HG03159 (cell line): Measurements from ENCODE around the gene ELAC2.

ENCODE experiments used
- ATAC-seq: cut with Tn5 transposase; IDR thresholded peaks from one replicate; pipeline ENCODE4 v1.9.1; 2021; ENCODE audit warnings: mild to moderate bottlenecking, moderate library complexity; ENCODE audit not compliant: unreplicated experiment

ELAC2 gene, protein sequence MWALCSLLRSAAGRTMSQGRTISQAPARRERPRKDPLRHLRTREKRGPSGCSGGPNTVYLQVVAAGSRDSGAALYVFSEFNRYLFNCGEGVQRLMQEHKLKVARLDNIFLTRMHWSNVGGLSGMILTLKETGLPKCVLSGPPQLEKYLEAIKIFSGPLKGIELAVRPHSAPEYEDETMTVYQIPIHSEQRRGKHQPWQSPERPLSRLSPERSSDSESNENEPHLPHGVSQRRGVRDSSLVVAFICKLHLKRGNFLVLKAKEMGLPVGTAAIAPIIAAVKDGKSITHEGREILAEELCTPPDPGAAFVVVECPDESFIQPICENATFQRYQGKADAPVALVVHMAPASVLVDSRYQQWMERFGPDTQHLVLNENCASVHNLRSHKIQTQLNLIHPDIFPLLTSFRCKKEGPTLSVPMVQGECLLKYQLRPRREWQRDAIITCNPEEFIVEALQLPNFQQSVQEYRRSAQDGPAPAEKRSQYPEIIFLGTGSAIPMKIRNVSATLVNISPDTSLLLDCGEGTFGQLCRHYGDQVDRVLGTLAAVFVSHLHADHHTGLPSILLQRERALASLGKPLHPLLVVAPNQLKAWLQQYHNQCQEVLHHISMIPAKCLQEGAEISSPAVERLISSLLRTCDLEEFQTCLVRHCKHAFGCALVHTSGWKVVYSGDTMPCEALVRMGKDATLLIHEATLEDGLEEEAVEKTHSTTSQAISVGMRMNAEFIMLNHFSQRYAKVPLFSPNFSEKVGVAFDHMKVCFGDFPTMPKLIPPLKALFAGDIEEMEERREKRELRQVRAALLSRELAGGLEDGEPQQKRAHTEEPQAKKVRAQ

DNA sequence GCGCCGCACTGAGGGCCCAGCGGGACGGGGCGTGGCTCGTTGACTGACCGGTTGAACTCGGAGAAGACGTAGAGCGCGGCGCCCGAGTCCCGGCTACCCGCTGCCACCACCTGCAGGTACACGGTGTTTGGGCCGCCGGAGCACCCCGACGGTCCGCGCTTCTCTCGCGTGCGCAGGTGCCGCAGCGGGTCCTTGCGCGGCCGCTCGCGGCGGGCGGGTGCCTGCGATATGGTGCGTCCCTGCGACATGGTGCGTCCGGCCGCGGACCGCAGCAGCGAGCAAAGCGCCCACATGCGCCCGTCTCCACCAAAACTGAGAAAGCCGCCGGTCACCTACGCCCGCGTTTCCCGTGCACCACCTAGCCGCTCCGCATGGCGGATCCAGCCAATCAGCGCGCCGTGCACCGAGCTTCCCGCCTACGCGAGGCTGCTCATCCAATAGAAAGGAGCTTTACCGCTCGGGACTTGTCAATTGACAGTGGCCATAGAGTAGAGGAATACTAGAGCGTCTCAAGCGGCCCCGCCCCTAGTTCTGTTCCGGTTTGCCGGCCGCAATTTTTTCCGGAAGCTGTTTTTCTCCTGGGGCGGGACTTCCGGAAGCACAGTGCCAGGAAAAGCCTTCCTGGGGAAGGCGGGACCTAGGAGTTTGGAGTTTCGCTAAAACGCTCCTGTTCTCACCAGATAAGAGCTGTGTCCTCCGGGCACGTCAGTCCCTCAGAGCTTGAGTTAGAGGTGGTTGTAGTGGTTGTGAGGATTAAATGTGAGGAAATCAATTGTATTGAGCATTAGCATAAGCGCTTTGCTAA, at the start of gene ELAC2:
TSS of gene ELAC2 (minus strand) at position 373 of the 805 bp plus-strand sequence. CDS start at position 293, 80 bp downstream.
- ATAC-seq, result peak; percentile 98

DNA sequence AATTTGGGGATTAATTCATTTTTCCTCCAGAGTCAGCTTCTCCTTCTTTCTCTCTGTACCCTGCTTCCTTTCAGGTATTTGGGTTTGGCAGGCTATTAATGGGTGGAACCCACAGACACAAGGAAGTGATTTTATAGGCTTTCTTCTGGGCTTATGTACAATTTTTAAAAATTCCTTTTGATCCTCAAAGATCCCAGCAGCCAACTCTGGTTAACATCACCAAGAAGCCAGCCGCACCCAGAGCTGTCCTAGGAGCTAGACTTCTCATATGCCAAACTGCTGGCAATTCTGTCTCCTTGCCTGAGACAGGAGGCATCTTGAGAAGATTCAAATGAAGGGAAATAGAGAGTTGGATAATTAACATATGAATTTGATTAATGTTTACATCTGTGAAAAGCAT, 47.2 kb upstream of the ELAC2 start:
- ATAC-seq, result no peak

DNA sequence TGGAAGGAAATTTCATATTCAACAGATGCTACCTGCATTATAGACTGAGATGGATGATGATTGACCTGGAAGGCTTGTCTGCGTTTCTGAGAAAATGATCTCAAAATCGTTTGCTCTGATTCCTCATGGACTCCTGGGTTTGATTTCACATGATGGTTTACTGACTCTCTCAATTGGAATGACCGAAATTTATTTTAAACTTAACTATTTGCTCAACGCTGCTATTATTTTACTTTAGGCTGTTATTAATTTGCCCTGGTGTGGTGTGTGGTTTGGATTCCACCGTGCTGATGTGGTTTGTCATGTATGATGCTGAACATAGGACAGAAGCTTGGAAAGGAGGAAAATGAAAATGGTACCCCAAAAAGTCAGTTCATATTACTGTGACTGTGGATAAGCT, 37.3 kb upstream of the ELAC2 start:
- ATAC-seq, result no peak

DNA sequence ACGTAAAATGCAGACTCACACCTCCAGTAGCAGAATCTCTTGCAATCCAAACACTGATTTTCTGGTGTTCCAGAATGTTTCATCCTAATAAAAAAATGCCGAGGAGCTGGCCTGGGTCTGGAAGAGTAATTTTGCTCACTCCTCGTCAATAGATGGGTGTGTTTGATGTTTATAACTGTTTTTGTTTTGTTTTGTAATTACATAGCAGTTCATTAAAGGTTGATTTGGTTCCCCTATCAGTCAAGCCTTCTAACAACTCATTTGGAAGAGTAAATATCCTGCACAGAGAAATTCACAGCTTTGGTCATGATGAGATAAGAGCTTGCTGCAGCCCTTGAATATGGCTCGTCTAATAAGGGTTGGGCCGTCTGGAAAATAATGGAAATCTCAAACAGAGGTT, 36.8 kb upstream of the ELAC2 start:
- no peak for ATAC-seq

DNA sequence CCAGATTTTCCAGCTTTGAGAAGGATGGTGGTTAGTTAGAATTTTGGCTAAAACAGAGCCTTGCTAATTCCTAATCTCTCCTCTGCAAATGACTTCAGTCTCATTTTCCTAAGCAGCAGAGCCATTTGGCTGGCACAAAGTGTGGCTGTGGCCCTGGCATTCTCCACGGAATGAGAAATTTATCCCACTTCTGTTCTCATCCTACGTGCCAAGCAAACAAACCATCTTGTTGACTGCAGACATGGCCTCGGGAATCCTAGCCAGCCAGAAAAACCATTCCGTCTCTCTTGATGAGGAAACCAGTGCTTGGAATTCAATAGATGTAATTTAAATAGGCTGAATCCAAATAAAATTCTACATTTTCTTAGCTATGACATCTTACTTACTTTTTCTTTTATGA, 34.1 kb upstream of the ELAC2 start:
- ATAC-seq, result no peak

DNA sequence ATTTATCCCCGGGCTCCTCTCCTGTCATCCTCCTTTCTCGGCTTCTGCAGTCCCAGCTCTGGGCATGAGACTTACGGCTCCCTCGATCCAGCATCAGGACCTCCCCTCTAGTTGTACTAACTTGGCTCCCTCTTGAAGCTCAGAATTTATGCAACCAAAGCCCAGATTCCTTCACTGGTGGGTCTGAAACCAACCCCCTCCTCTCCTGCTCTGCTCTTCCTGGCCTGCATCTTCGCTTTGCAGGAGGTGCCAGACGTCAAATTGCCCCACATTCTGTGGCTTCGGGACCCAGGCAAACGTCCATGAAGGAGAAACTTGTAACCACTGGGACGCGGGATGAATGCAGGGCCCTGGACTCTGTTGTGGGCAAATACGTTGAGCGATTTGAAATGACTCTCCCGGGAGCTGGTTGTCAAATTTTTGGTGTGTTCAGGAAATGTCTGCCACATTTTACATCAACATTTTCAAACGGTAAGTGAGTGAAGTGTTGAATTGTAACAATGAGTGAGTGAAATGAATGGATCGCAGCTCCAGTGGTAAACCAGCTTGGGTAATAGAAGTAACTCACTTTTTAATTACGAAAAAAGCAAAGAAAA, 29.3 kb upstream of the ELAC2 start:
- ATAC-seq, result no peak

DNA sequence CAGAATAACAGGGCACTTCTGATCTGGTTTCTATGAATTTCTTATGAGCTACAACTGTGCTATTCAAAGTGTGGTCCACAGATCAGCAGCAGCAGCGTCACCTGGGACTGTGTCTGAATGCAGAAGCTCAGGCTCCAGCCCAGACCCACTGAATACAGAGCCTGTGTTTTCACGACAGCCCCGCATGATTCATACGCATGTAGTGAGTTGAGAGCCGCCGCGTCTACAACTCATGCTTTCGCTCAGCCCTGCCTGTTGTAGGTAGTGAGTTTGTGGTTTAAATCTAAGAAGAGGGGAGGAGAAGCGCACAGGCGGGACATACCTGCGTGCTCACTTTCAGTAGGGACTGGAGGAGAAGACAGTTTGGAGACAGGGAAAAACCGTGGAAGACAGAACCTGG, 28.5 kb upstream of the ELAC2 start:
- no peak for ATAC-seq

DNA sequence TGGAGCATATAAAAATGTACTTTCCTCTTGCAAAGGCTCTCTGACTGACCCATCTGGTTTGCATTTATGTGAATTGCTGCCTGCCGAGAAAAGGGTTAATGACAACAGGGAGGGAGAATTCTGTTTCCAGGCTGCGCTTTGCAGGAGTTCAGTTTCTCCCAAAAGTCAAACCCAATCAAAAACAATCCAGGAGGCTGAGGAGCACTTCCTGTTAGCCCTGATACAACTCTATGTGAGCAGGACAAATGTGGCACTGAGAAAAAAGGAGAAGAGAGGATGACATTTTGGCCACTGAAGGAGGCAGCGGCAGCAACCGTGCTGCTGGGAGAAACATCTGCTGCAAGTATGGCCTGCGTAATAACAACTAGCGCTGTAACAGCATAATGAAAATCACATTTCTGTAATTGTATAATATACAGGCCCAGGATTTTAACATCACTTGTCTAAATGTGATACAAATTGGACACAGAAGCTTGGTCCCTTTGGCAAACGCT, 26.8 kb upstream of the ELAC2 start:
- no peak for ATAC-seq

DNA sequence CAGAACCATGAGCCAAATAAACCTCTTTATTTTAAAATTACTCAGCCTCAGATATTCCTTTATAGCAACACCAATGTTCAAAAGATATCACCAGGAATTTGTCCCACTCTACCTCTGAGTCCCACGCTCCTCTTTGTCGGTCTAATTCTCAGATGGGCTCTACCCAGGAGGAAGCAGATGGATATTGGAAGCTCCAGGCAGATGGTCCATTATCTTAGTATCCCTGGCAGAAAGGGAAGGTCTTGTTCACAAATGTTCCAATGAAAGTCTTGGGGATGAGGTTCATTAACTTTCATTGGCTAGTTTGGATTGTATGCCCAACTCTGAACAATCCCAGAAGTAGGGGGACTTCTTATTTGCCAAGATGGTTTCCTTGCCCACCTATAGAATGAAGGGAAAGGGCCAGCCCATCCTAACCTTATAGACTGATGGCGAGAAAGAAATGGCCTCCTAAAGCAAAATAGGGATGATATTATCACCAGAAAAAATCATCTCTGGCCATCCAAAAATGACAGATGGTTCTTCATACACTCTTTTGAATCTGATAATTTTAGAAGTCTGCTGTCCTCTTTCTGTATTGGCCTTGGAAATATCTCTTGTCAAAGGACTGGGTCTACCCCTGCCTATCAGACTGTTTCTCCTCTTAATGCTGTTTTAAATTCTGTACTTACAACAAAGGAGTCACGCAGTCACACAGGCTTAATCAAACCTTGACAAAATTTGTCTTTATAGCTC, 21.3 kb upstream of the ELAC2 start:
- ATAC-seq, result no peak

DNA sequence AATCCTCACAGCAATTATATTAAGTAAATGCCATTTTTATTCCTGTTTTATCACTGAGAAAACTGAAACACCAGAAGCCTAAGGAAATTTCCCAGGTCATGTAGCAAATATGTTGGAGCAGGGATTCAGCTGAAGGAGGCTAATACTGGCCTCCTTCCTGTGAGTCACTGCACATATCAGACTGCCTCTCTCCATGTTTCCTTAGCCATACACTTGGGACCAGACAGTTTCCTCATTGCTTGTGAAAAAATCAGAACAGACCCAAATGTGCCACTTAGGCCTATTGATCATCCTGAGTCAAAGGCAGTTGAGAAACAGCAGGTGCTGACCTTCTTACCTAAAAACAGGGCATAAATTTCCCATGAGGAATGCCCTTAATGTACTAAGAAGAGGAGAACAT, 18.9 kb upstream of the ELAC2 start:
- no peak for ATAC-seq

DNA sequence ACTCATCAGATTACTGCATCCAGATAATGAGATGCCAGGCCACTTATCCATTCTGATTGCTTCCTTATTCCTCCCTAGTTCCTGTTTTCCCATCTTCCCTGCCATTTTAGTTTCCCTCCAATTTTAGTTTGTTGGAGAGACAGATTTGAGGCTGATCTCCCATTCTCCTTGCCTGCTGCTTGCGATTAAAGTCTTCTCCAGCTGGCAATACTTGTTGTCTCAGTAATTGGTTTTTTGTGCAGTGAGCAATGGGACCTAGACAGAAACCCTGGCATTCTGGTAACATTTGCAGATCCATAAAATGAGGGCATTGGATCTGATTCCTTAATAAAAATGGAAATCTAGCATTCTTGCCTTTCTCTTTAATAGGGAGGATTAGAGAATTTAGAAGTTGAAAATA, 17.6 kb upstream of the ELAC2 start:
- ATAC-seq, result no peak

DNA sequence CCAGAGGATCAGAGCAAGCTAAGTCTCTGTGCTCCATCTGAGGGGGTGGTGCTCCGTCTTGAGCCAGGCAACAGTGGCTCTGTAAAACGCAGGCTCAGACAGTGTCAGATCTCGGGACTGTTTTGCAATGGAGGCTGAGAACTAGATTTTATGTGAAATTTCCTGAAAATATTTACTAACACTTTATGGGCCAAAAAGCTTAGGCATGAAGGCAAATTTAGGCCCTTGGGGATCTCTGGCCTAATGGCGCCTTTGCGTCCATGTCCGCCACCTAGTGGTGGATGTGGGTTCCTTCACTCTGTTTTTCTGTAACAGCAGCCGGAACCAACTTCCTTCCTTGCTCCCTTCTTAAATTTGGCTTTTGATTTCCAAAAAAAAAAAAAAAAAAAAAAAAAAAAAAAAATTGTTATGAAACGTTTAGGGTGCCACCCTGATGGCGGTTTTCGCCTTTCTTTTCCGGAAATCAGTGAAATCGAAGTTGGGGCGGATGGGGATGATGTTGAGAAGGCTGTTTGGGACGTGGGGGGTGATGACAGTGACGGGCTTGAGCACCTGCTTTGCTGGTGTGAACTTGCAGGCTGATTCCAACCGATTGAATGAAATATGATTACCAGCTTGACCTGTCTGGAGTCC, 14.0 kb upstream of the ELAC2 start:
- peak; percentile 80 for ATAC-seq

DNA sequence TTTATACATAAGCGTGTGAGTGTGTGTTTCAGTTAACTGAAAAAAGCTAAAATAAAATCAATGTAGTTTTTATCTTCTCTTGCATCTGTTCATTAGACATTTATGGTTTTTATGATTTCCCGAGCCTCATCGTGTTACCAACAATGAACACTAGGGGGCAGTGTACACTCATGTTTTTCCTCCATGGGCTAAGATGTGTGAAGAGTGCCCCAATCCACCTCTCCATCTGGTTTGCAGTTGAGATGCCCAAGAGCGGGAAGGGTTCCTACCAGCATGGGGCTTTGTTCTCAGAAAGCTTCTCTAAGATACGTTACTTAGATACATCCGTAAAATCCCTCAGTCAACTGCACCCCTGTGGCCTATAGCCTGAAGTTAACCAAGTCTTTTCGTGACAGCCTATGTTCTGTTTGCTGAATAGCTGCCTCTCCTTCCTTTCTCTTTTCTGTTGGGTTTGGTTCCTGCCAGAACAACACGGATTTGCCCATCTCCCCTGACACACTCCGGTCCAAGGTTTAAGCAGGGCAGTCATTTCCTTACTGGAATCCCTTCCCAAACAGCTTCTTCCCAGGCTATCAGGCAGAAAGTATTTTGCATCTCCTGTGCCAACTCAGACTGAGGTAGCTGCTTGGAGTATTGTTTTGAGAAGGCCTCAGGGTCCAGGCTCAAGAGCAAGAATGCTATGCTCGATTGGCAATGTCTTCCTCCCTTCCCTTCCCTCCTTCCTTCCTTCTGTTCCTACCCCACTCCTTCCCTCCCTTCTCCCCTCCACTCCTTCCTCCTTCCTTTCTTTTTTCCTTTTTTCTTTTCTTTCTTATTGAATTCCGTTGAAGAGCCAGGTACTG, 12.9 kb upstream of the ELAC2 start:
- no peak for ATAC-seq

DNA sequence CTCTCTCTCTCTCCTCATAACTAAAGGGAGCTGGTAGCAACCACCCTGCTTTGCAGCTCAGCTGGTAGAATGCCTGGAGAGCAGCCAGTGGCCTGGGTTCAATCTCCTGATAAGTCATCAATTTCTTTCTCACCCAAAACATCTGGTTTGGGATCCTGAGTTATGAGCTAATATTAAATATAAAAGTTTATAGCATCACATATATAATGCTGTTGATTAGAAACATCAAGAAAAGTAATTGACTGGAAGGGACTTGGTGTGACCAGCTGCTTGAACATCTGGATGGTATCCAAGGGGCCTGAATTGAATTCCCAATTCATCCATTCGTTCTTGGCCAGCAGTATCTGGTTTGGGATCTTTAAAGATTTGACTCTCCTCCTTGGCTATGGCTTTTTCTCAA, 12.2 kb upstream of the ELAC2 start:
- ATAC-seq, result no peak

DNA sequence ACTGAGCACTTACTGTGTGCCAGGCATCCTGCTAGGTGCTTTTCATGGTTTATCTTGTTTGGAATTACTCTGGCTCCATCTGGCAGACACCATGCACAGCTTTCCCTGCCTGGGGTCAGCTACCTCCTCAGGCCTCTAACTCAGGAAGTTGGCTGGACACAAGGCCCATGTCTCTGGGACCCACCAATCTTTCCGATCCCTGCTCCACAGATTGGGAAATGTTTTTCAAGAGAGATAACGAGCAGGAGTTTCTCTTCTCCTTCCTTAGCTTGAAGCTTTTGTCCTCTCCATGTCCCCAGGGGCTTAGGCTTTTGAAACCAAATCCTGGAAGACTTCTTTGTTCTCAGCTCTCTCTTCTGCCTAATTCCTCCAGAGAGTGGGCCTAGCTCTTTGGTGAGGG, 11.5 kb upstream of the ELAC2 start:
- no peak for ATAC-seq

DNA sequence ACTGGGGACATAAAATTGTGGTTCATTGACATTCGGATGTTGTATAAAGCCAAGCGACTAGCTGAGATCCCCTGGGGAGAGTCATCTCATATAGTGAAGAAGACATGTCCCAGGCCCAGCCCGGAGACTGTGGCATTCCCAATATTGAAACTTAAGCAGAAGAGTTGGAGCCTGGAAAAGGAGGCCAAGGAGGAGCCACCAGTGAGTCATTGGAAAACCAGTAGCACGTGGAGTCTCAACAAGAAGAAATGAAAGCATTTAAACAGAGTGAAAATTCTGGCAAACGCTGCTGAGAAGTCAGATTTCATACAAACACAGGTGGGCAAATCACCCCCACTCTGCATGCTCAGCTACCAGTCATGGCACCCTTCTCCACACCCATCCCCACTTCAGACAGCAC, 9.4 kb upstream of the ELAC2 start:
- no peak for ATAC-seq

DNA sequence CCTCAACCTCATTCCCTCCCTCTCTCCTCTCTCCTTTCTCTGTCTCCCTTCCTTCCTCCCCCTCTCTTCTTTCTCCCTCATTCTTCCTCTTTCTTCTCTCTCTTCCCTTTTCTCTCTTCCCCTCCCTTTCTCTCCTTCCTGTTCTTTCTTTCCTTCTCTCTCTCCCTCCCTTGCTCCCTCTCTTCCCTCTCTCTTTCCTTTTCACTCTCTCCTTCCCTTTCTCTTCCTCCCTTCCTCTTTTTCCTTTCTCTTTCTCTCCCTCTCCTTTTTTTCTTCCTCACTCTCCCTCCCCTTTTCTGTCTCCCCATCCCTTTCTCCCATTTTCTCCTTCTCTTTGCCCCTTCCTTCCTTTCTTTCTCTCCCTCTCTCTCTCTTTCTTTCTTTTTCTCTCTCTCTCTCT, 7.9 kb upstream of the ELAC2 start:
- no peak for ATAC-seq

DNA sequence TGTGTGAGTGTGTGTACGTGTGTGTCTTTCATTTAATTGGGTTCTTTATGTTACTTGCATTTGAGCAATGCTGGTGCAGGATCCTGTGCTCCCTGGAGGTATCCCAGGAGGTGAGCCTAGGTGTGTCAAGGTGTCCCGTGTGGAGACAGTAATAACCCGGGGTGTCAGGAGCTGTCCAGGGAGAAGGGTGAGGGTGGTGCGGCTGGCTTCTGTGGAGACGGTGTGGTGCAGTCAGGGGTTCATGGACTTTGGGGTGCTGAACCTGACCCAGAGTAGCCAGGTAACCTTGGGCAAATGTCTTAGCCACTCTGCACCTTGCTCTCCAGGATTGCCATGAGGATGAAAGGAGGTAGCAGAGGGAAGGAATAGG, 7.4 kb upstream of the ELAC2 start:
- no peak for ATAC-seq
